ENCODE results near the gene ARHGEF39.
"Not testable (repeated sequence)": the region's sequence is repeated elsewhere in the genome, so short reads cannot be mapped to it uniquely, and the experiment has no call there.

ARHGEF39 gene

DNA sequence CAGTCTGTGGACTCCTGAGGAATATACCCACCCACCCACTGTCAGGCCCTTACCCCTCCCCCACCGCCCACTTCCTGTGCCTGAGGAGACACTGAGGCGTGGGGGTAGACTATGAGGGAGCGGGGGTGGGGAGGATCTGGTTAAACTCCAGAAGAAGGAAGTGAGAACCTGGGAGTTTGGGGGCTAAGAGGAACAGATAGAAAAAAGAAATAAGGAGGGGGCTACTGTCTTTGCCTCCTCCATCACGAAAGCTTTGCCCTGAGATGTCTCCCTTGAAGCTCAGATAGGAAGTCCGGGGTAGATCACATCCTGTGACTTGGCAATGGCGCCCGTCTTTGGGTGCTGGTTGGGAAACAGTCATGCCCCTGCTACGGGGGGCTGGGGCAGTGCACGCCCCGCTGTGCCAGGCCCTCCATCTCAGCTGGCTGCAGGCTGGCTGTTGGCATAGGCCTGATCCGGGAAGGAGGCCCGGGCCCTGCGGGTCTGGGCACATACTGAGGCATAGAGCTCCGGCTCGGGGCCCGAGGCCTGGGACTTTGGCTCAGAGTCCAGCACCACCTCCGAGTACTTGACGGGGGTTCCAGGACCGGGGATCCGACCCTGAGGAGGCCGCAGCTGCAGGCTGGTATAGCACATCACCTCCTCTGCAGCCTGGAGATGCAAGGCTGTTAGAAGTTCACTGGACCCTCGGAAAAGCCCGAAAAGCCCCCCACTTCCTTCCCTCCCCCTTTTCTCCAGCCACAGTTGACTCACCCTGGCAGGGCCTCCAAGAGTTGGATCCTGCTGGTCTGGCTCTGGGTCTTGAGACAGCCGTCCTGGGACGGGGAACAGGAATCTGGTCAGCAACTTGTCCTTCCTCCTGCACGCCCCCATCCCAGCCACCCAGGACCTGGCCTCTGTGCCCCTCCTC is 15.3 kb downstream of the ARHGEF39 start:
- DNase-seq: no peak

- DNase-seq: peak; percentile 50
These were observed 18.3 kb downstream of the ARHGEF39 start for GRCh38 chr9:35646533-35647265.

GRCh38 chr9:35646153-35646532 is 18.9 kb downstream of the ARHGEF39 start:
- no peak for DNase-seq

DNA sequence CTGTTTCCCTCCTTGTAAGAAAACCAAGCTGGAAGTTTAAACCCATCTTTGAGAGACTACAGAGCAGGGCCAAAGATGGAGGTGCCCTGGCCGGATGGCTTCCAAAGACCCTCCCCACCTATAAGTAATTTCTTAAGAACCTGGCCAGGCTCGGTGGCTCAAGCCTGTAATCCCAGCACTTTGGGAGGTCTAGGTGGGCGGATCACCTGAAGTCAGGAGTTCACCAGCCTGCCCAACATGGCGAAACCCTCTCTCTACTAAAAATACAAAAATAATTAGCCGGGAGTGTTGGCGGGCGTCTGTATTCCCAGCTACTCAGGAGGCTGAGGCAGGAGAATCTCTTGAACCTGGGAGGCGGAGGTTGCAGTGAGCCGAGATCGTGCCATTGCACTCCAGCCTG is 19.3 kb downstream of the ARHGEF39 start:
- DNase-seq: not testable (repeated sequence)

DNA sequence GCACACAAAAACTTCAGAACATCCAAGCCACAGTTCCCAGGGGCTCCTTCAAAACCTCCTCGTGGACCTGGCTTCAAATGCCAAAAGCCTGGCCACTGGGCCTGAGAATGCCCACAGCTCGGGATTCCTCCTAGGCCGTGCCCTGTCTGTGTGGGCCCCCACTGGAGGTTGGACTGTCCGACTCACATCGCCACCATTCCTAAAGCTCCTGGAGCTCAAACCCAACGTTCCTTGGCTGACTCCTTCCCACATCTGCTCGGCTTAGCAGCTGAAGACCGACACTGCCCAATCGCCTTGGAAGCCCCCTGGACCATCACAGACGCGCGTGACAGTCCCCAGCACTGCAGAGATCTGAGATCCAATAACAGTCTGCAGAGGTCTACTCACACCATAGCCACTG is 21.9 kb downstream of the ARHGEF39 start:
- no peak for DNase-seq

DNA sequence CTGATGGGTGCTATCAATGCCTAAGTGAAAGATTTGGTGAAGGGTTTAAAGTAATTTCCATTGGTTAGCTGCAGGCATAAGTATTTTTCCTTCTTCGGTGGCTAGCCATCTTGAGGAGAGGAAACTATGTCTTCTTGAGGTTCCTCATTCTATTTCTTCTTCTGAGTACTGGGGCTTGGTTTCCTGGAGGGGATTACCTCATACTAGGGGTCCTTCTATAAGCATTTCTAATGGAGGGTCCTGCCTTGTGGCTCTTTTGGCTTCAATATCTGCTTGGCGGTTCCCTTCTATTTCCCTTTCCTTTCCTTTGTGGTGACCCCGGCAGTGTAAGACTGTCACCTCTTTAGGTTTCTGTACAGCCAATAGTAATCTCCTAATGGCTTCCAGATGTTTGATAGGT is 23.5 kb downstream of the ARHGEF39 start:
- DNase-seq: not testable (repeated sequence)

DNA sequence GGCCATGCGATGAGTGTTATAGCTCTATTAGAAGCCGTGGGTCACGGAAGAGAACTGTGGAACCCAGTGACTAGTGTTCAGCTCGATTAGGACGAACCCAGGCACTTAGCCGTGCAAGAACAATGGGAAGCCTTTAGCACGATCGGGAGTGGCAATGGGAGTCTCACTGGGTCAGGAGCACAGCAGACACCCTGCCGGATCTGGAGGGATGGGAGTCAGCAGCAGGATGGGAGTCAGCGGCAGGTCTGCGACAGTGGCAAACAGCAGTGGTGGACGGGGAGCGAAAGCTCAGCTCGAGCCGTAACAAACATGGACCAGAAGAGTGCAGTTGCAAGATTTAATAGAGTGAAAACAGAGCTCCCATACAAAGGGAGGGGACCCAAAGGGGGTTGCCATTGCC is 24.6 kb downstream of the ARHGEF39 start:
- not testable (repeated sequence) for DNase-seq

DNA sequence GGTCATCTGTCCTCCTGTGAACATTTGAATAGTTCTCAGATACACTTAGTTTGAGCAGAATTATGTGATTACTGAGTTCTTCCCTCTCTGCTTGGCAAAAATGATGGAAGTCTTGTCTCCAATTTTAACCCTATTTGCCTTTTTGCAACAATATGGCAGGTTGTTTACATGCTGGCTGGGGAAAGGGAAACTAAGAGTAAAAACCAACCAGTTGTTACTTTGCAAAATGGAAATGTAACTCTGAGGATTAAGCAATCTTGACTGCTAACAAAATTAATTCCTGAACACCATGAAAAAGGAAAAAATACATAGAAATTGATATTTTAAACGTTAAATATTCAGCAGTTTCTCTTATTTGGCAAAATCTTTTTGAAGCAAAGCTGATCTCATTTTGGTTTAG is 25.4 kb downstream of the ARHGEF39 start:
- DNase-seq: no peak

- not testable (repeated sequence) for DNase-seq
These were observed 25.8 kb downstream of the ARHGEF39 start for GRCh38 chr9:35639225-35639624.

- DNase-seq: not testable (repeated sequence)
These were observed 26.2 kb downstream of the ARHGEF39 start for GRCh38 chr9:35638751-35639150.

DNA sequence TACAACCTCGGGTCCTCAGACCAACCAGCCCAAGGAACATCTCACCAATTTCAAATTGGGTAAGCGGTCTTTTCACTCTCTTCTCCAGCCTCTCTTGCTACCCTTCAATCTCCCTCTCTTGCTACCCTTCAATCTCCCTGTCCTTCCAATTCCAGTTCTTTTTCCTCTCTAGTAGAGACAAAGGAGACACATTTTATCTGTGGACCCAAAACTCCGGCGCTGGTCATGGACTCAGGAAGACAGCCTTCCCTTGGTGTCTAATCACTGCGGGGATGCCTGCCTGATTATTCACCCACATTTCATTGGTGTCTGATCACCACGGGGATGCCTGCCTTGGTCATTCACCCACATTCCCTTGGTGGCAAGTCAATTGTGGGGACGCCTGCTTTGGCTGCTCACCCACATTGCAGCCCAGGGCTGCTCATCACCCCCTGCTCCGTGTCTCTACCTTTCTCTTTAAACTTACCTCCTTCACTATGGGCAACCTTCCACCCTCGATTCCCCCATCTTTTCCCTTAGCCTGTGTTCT is 27.5 kb downstream of the ARHGEF39 start:
- not testable (repeated sequence) for DNase-seq

DNA sequence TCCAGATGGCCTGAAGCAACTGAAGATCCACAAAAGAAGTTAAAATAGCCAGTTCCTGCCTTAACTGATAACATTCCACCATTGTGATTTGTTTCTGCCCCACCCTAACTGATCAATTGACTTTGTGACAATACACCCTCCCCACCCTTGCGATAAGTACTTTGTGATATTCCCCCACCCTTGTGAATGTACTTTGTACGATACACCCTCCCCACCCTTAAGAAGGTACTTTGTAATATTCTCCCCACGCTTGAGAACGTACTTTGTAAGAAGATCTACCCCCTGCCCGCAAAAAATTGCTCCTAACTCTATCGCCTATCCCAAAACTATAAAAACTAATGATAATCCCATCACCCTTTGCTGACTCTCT is 28.1 kb downstream of the ARHGEF39 start:
- not testable (repeated sequence) for DNase-seq

DNA sequence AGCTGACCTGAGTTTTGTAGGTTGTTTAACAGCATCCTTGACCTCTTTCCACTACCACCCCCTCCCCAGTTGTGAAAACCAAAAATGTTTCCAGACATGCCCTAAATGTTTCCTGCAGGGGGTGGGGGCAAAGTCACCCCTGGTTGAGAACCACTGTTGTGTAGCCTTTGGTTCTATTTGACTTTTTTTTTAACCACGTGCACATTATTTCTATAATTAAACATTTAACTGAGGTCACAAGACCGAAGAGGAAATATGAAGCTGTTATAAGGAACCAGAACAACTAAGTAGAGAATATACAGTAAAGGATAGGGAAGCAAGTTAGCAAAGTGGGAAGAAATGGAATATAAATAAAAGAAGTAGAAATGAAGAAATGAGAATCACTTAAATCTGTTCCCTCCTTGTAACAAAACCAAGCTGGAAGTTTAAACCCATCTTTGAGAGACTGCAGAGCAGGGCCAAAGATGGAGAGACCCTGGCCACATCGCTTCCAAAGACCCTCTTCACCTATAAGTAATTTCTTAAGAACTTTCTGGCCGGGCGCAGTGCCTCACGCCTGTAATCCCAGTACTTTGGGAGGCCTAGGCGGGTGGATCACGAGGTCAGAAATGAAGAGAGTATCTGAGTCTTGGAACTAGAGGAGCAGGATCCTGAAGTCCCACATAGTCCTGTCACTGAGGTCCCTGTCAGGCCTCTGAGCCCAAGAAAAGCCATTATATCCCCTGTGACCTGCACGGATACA is 28.7 kb downstream of the ARHGEF39 start:
- no peak for DNase-seq

- no peak for DNase-seq
These were observed 29.3 kb downstream of the ARHGEF39 start for GRCh38 chr9:35635730-35636129.

- DNase-seq: no peak
These were observed 35.4 kb downstream of the ARHGEF39 start for GRCh38 chr9:35629597-35629996.

GRCh38 chr9:35628389-35628991 is 36.5 kb downstream of the ARHGEF39 start:
- DNase-seq: no peak

- no peak for DNase-seq
These were observed 37.4 kb downstream of the ARHGEF39 start for GRCh38 chr9:35627575-35627974.

GRCh38 chr9:35619800-35620158 is 45.2 kb downstream of the ARHGEF39 start:
- no peak for DNase-seq

DNA sequence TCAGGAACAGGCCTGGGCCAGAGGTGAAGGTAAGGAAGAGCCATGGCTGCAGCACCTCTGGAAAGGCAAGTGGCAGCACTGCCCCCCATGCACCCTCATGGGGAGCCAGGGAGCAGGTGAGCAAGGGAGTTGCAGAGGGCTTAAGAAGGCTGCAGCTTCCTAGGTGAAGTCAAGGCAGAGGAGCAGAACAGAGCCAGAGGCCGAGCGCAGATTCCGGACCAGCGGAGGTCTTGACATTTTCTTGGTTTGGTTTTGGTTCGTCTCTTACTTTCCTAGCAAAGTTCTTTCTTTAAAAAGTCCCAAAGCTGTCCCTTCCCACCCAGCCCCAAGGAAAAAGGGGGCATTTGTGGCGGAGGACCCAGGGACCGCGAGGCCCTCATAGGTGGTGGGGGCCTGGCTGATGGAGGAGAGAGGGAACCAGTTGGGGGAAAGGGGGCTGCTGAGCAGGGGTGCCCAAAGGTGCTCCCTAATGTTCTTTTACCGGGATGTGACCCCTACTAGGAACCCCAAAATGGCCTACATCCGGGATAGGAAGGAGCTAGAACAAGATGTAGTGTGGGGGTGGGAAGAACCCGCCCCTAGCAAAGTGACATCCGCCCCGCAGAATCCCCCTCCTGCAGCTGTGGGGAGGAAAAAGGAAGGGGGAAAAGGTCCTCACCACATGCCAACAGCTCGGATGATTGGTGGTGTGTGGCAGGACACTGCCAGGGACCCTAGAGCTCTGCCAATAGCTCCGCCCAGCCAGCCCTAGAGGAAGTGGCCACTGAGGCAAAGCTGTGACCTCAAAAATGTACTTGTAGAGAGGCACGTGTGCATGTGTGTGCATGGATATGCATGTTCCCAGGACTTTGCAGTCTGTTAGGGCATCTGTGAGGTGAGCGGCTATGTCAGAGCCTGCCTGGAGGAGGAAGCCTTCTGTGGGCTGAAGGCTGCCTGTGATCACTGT is 45.9 kb downstream of the ARHGEF39 start:
- DNase-seq: no peak

GRCh38 chr9:35618325-35618727 is 46.7 kb downstream of the ARHGEF39 start, which contains the start of gene CD72:
Gene CD72, minus strand, starts transcription at chr9:35618413. Its CDS starts 110 bp downstream, at chr9:35618303.
- DNase-seq: no peak

GRCh38 chr9:35617548-35617947 is 47.4 kb downstream of the ARHGEF39 start:
- DNase-seq: no peak
